ENCODE measurements around the gene SH3PXD2A. TPM values are rescaled to one million over a fixed set of nuclear protein-coding genes. Genes with fewer than 3 reads are reported as not detected.

SH3PXD2A gene
- total RNA-seq, 1 donor from 2014 or later, result 12.4 TPM

- peaks cover 9% of the 10 kb centered on the region for H3K36me3 ChIP-seq (ENCODE audit: control insufficient read depth, insufficient read depth, low read length)
- DNase-seq (ENCODE audit: low read depth) (no peak), FAIRE-seq (no peak)
- no peak overlapping the region for H3K4me3 ChIP-seq (ENCODE audit: low read depth, low read length)
- H3K27me3 ChIP-seq (ENCODE audit: control insufficient read depth, insufficient read depth, low read length), result no peaks in the 10 kb centered on the region
- no peak for TF ChIP-seq CTCF (IDR thresholded peaks at IDR 0.05; ENCODE audit: insufficient read depth, low read length, severe bottlenecking)
Observed at GRCh38 chr10:103805781-103806180, 49.6 kb downstream of the SH3PXD2A start.

GRCh38 chr10:103804871-103805270 lies 50.5 kb downstream of the SH3PXD2A start:
- FAIRE-seq (no peak), DNase-seq (ENCODE audit: low read depth) (no peak)
- TF ChIP-seq CTCF (IDR thresholded peaks at IDR 0.05; ENCODE audit: insufficient read depth, low read length, severe bottlenecking), result no peak
- Histone ChIP-seq H3K4me3 (ENCODE audit: low read depth, low read length) (no peak overlapping the region), H3K36me3 (ENCODE audit: control insufficient read depth, insufficient read depth, low read length) (peaks cover 7% of the 10 kb centered on the region), H3K27me3 (ENCODE audit: control insufficient read depth, insufficient read depth, low read length) (no peaks in the 10 kb centered on the region)

DNA sequence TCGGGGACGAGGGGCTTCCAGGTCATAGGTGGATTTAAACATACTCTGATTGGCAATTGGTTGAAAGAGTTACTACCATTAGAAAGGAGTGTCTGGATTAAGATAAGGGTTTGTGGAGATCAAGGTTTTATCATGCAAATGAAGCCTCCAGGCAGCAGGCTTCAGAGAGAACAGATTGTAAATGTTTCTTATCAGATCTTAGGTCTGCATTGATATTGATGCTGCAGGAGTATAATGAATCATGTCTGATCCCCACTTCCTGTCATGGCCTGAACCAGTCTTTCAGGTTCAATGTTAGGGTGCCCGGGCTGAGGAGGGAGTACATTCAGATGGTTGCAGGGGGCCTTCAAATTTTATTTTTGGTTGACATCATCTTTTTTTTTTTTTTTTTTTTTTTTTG lies 51.4 kb downstream of the SH3PXD2A start:
- Histone ChIP-seq H3K27me3 (ENCODE audit: control insufficient read depth, insufficient read depth, low read length) (no peaks in the 10 kb centered on the region), H3K4me3 (ENCODE audit: low read depth, low read length) (no peak overlapping the region), H3K36me3 (ENCODE audit: control insufficient read depth, insufficient read depth, low read length) (peaks cover 15% of the 10 kb centered on the region)
- peak; percentile 70 for DNase-seq (ENCODE audit: low read depth)
- FAIRE-seq, result no peak
- TF ChIP-seq CTCF (IDR thresholded peaks at IDR 0.05; ENCODE audit: insufficient read depth, low read length, severe bottlenecking), result no peak

GRCh38 chr10:103802637-103803353 lies 52.6 kb downstream of the SH3PXD2A start:
- peak; percentile 38 for DNase-seq (ENCODE audit: low read depth)
- no peak for FAIRE-seq
- H3K4me3 ChIP-seq (ENCODE audit: low read depth, low read length), result no peak overlapping the region
- H3K36me3 ChIP-seq (ENCODE audit: control insufficient read depth, insufficient read depth, low read length), result peaks cover 21% of the 10 kb centered on the region
- no peaks in the 10 kb centered on the region for H3K27me3 ChIP-seq (ENCODE audit: control insufficient read depth, insufficient read depth, low read length)
- TF ChIP-seq CTCF (IDR thresholded peaks at IDR 0.05; ENCODE audit: insufficient read depth, low read length, severe bottlenecking), result no peak

DNA sequence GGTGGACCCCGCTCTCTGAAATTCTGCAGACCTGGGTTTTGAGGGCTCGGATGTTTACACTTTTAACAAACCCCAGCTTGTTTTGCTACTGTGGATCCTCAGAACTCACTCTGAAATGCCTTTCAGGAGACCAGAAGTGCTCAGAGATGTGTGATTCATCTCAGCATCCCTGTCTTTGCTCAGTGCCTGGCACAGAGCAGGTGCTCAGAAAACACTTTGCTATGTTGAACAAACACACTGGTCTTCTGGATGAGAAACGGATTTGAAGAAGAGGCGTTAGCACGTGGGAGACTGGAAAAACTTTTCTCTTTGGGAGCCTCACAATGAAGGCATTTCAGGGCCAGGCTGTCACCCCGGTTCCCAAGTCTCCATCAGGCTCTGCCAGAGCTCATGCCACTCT lies 53.3 kb downstream of the SH3PXD2A start:
- Histone ChIP-seq H3K4me3 (ENCODE audit: low read depth, low read length) (no peak overlapping the region), H3K36me3 (ENCODE audit: control insufficient read depth, insufficient read depth, low read length) (peaks cover 23% of the 10 kb centered on the region), H3K27me3 (ENCODE audit: control insufficient read depth, insufficient read depth, low read length) (no peaks in the 10 kb centered on the region)
- TF ChIP-seq CTCF (IDR thresholded peaks at IDR 0.05; ENCODE audit: insufficient read depth, low read length, severe bottlenecking), result no peak
- peak; percentile 32 for FAIRE-seq
- DNase-seq (ENCODE audit: low read depth), result no peak
